HL-60 (cell line): Measurements from ENCODE around the gene LRRC8B.

Source experiments
- DNase-seq, 2 experiments: peaks; one replicate each; pipeline ENCODE4 v3.0.0-alpha.2; 2010 to 2020; ENCODE audit warnings: low read depth in 1 of 2, low spot score in 1 of 2
- H3K27ac ChIP-seq: fragments of 250-450 bp; sonication (Bioruptor Pico); replicated peaks from 2 replicates; pipeline ENCODE4 v1.5.1; 2020; ENCODE audit warnings: mild to moderate bottlenecking, moderate library complexity
- H3K27me3 ChIP-seq: fragments of 250-450 bp; sonication (Bioruptor Pico); 2 replicates; pipeline ENCODE4 v1.5.1; 2021; ENCODE audit warnings: mild to moderate bottlenecking, moderate library complexity; ENCODE audit not compliant: insufficient read depth, poor library complexity, severe bottlenecking
- H3K4me3 ChIP-seq: replicated peaks from 2 replicates; pipeline ENCODE4 v1.5.1; 2011; ENCODE audit warnings: mild to moderate bottlenecking, control low read depth, low read length; ENCODE audit not compliant: insufficient read depth
- CTCF ChIP-seq: IDR thresholded peaks from one replicate; pipeline ENCODE4 v1.5.1; 2011; ENCODE audit warnings: low read length, control low read depth, inconsistent platforms; ENCODE audit not compliant: insufficient read depth
- GABPA ChIP-seq: IDR thresholded peaks from 2 replicates; pipeline ENCODE4 v1.6.1; 2012; ENCODE audit warnings: low read depth
- POLR2AphosphoS5 ChIP-seq: IDR thresholded peaks from 2 replicates; pipeline ENCODE4 v1.6.1; 2012; ENCODE audit warnings: low read depth
- REST ChIP-seq: IDR thresholded peaks from 2 replicates; pipeline ENCODE4 v1.6.1; 2012; ENCODE audit warnings: low read depth; ENCODE audit not compliant: insufficient replicate concordance
- SPI1 ChIP-seq: IDR thresholded peaks from 2 replicates; pipeline ENCODE4 v1.6.1; 2012; ENCODE audit warnings: low read depth, mild to moderate bottlenecking, borderline replicate concordance

LRRC8B gene

GRCh38 chr1:89620664-89621063 is 96.0 kb downstream of the LRRC8B start:
- no peak for DNase-seq

GRCh38 chr1:89622895-89623294 is 98.3 kb downstream of the LRRC8B start:
- Histone ChIP-seq H3K27ac (no peak overlapping the region), H3K4me3 (no peak overlapping the region), H3K27me3 (no peaks in the 10 kb centered on the region)
- TF ChIP-seq POLR2AphosphoS5 = no peak
- no peak for TF ChIP-seq REST
- no peak for TF ChIP-seq GABPA
- TF ChIP-seq SPI1 = no peak
- no peak for DNase-seq

More at GRCh38 chr1:89620664-89621063, 96.0 kb downstream of the LRRC8B start:
- no peak overlapping the region for H3K4me3 ChIP-seq
- H3K27me3 ChIP-seq = no peaks in the 10 kb centered on the region
- H3K27ac ChIP-seq = no peak overlapping the region
- TF ChIP-seq GABPA (no peak), REST (no peak), POLR2AphosphoS5 (no peak), SPI1 (no peak), CTCF (no peak)

GRCh38 chr1:89624314-89624713 is 99.7 kb downstream of the LRRC8B start:
- no peak for TF ChIP-seq CTCF
- H3K4me3 ChIP-seq = no peak overlapping the region
- DNase-seq = no peak
- no peaks in the 10 kb centered on the region for H3K27me3 ChIP-seq
- no peak overlapping the region for H3K27ac ChIP-seq

- Histone ChIP-seq H3K4me3 (no peak overlapping the region), H3K27me3 (no peaks in the 10 kb centered on the region), H3K27ac (no peak overlapping the region)
- TF ChIP-seq POLR2AphosphoS5 (no peak), REST (no peak), GABPA (no peak), CTCF (no peak), SPI1 (no peak)
- DNase-seq = no peak
Measured at GRCh38 chr1:89624715-89625323, 100.2 kb downstream of the LRRC8B start.
